ENCODE results near the gene MAST4. TPM values are rescaled to one million over a fixed set of nuclear protein-coding genes. Genes with fewer than 3 reads are reported as not detected.

The MAST4 gene
- total RNA-seq, 2 donors from 2014 or later, result 50.4 to 60.6 TPM

DNA sequence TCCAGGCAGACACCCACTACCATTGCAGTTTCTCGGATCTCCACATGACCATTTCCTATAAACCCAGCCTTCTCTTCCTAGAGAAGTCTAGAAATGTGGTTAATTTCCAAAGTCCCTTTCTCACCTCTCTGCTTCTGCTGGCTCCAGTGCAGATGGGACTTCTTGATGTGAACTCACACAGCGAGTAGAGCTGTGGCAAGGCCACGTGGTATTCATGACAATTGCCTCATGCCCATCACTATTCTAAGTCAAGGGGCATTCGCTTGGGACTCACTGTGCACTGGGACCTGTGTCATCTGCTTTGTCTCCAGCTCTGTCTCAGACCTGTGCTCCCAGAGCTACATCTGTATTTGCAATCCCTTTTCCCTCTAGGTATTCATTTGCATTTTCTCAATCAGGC lies 594.2 kb downstream of the MAST4 start:
- Histone ChIP-seq H3K4me1 (peaks cover 0 to 7% of the 10 kb centered on the region in 2 donors), H3K27ac (no peak overlapping the region)

DNA sequence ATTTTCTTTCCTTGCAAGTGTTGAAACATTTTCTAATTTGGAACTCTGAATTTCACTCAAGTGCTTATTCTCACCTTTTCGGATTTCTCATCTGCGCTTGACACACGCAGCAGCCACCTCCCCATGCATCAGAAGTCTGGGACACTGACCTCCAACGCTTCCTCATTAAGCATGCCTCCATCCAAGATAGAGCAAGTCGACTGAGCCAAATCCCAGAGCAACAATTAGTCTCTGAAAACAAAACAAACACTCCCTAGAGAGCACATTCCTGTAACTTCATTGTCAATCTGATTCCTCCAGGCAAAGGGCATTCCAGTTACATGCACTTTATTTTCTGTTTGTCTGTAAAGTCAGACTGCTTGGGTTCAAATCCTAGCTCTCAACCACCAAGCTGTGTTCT lies 594.7 kb downstream of the MAST4 start:
- no peaks in the 10 kb centered on the region for H3K36me3 ChIP-seq
- TF ChIP-seq, protein P1, sequence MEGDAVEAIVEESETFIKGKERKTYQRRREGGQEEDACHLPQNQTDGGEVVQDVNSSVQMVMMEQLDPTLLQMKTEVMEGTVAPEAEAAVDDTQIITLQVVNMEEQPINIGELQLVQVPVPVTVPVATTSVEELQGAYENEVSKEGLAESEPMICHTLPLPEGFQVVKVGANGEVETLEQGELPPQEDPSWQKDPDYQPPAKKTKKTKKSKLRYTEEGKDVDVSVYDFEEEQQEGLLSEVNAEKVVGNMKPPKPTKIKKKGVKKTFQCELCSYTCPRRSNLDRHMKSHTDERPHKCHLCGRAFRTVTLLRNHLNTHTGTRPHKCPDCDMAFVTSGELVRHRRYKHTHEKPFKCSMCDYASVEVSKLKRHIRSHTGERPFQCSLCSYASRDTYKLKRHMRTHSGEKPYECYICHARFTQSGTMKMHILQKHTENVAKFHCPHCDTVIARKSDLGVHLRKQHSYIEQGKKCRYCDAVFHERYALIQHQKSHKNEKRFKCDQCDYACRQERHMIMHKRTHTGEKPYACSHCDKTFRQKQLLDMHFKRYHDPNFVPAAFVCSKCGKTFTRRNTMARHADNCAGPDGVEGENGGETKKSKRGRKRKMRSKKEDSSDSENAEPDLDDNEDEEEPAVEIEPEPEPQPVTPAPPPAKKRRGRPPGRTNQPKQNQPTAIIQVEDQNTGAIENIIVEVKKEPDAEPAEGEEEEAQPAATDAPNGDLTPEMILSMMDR (IDR thresholded peaks at IDR 0.05), result no peak
- H3K27me3 ChIP-seq, result no peaks in the 10 kb centered on the region
- no peak overlapping the region for H3K4me3 ChIP-seq
- no peak for DNase-seq (ENCODE audit: low spot score)
- H3K9me3 ChIP-seq, result no peaks in the 10 kb centered on the region
- H3K27ac ChIP-seq, result no peak overlapping the region
- H3K4me1 ChIP-seq, result peaks cover 0 to 7% of the 10 kb centered on the region in 2 donors

More for the DNA sequence above, 594.2 kb downstream of the MAST4 start:
- no peaks in the 10 kb centered on the region for H3K9me3 ChIP-seq
- no peaks in the 10 kb centered on the region for H3K36me3 ChIP-seq
- H3K4me3 ChIP-seq, result no peak overlapping the region
- TF ChIP-seq, protein P1 (IDR thresholded peaks at IDR 0.05), result no peak
- H3K27me3 ChIP-seq, result no peaks in the 10 kb centered on the region
- DNase-seq (ENCODE audit: low spot score), result no peak

DNA sequence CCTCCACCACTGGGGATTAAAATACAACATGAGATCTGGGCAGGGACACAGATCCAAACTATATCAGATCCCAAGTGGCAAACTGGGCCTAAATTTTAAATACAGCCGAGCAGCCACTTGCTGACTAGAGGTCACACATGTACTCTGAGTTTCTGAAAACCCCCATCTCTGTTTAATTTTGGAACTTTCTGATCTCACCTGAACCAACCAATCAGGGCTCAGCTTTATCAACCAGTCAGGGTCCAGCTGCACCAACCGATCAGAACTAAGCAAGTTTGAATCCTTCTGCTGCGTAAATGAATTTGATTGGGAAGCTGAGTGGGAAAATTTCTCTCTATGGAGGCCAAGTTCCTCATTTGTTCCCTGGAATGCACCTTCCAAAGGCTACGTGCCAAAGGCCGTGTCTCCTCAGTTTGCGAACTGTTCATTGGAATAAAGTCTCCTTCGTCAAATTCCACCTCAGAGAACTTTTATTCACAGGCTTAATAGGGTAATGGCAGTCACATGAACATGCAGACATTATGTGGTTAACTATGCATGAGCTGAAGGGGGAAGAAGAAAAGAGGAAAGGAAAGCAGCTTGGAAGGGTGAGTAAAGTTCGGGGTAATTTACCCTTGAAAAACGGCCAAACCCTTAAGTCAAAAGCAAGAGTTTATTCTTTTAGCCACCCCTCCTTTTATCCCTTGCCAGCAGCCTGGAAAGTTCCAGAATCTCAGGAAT lies 596.7 kb downstream of the MAST4 start:
- TF ChIP-seq, protein P1 (IDR thresholded peaks at IDR 0.05), result no peak
- Histone ChIP-seq H3K27ac (no peak overlapping the region), H3K4me1 (peaks cover 0 to 7% of the 10 kb centered on the region in 2 donors), H3K9me3 (no peaks in the 10 kb centered on the region), H3K27me3 (no peaks in the 10 kb centered on the region), H3K4me3 (no peak overlapping the region), H3K36me3 (no peaks in the 10 kb centered on the region)
- no peak for DNase-seq (ENCODE audit: low spot score)

DNA sequence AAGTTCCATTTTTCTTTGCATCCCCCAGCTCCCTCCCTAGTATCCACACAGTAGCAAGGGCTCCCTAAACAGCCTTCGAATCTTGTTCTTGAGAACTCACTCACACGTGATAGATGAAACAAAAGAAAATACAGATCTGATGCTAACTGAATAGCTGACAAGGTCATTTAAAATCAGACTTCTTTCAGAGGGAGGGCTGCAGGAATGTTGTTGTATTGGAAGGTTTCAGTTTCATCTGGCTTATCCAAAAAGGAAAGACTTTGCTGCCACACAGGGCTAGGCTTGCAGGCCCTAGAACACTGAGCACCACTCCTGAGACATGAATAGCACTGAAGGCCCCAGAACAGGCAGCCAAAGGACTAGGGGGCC lies 597.2 kb downstream of the MAST4 start:
- Histone ChIP-seq H3K4me1 (peaks cover 0 to 7% of the 10 kb centered on the region in 2 donors), H3K27ac (no peak overlapping the region), H3K9me3 (no peaks in the 10 kb centered on the region), H3K4me3 (no peak overlapping the region), H3K36me3 (no peaks in the 10 kb centered on the region), H3K27me3 (no peaks in the 10 kb centered on the region)
- TF ChIP-seq, protein P1 (IDR thresholded peaks at IDR 0.05), result no peak
- DNase-seq (ENCODE audit: low spot score), result no peak

DNA sequence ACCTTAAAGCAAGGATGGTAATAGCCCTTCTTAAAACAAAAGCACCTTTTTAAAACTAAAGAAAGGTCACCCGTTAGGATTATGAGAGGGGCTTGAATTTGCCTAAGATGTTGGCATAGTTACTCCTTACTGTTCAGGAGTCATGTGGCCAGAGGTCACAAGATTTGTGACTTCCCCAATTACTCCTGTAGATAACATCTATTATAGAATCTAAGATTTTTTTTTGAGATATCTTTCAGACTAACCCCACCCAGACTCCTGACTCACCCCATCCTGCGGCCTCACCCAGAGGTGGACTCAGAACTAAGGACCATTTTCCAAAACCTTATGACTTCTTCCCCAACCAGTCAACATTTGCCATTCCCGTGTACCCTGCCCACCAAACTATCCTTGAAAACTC lies 598.0 kb downstream of the MAST4 start:
- H3K4me1 ChIP-seq, result peaks cover 0 to 7% of the 10 kb centered on the region in 2 donors

More for the DNA sequence above, 598.0 kb downstream of the MAST4 start:
- Histone ChIP-seq H3K9me3 (no peaks in the 10 kb centered on the region), H3K4me3 (no peak overlapping the region), H3K36me3 (no peaks in the 10 kb centered on the region), H3K27ac (no peak overlapping the region), H3K27me3 (no peaks in the 10 kb centered on the region)
- TF ChIP-seq, protein P1 (IDR thresholded peaks at IDR 0.05), result no peak
- DNase-seq (ENCODE audit: low spot score), result no peak
